OCI-LY1 (cell line): ENCODE measurements around the gene MARCOL.

Experiments used
- H2AFZ ChIP-seq: fragments of 200-600 bp; sonication (generic), shearing (Covaris generic); 2 replicates; pipeline ENCODE4 v1.6.0; 2014; ENCODE audit warnings: antibody characterized with exemption, mild to moderate bottlenecking, low read length
- H3F3A ChIP-seq: fragments of 200-600 bp; sonication (generic), shearing (Covaris generic); 2 replicates; pipeline ENCODE4 v1.6.0; 2014; ENCODE audit warnings: mild to moderate bottlenecking, antibody characterized with exemption, low read length, moderate library complexity; ENCODE audit not compliant: insufficient read depth
- H3K27ac ChIP-seq: fragments of 200-600 bp; sonication (generic); 2 replicates; pipeline ENCODE4 v1.5.1; 2014; ENCODE audit warnings: low read length, mixed run types, mild to moderate bottlenecking, low read depth; ENCODE audit not compliant: poor library complexity, severe bottlenecking
- H3K27me3 ChIP-seq: fragments of 200-600 bp; sonication (generic); 2 replicates; pipeline ENCODE4 v1.6.0; 2014; ENCODE audit warnings: antibody characterized with exemption, mild to moderate bottlenecking, low read length, moderate library complexity; ENCODE audit not compliant: insufficient read depth
- H3K36me3 ChIP-seq: fragments of 200-600 bp; sonication (generic); 2 replicates; pipeline ENCODE4 v1.6.1; 2014; ENCODE audit warnings: mild to moderate bottlenecking, antibody characterized with exemption, low read length, moderate library complexity, mixed read lengths; ENCODE audit not compliant: insufficient read depth
- H3K4me1 ChIP-seq: fragments of 200-600 bp; sonication (generic); 2 replicates; pipeline ENCODE4 v1.5.1; 2014; ENCODE audit warnings: mild to moderate bottlenecking, low read length, moderate library complexity; ENCODE audit not compliant: insufficient read depth, severe bottlenecking
- H3K4me2 ChIP-seq: fragments of 200-600 bp; sonication (generic), shearing (Covaris generic); 2 replicates; pipeline ENCODE4 v1.6.1; 2014; ENCODE audit warnings: low read length
- H3K4me3 ChIP-seq: fragments of 200-600 bp; sonication (generic); 2 replicates; pipeline ENCODE4 v1.5.1; 2014; ENCODE audit warnings: low read length, low read depth, mild to moderate bottlenecking, mixed read lengths; ENCODE audit not compliant: poor library complexity, severe bottlenecking
- H3K79me2 ChIP-seq: fragments of 200-600 bp; shearing (Covaris generic); 2 replicates; pipeline ENCODE4 v1.6.1; 2016; ENCODE audit warnings: mixed run types, low read length, mixed read lengths; ENCODE audit not compliant: insufficient read depth
- H3K9ac ChIP-seq: fragments of 200-600 bp; sonication (generic), shearing (Covaris generic); 2 replicates; pipeline ENCODE4 v1.6.1; 2014; ENCODE audit warnings: mild to moderate bottlenecking, low read length, mixed read lengths
- H3K9me2 ChIP-seq: fragments of 200-600 bp; sonication (generic), shearing (Covaris generic); 2 replicates; pipeline ENCODE4 v1.6.1; 2014; ENCODE audit warnings: low read depth, mild to moderate bottlenecking, low read length, mixed read lengths
- H3K9me3 ChIP-seq: fragments of 200-600 bp; shearing (Covaris generic); 2 replicates; pipeline ENCODE4 v1.6.1; 2014; ENCODE audit warnings: low read length, mixed read lengths
- H4K20me1 ChIP-seq: fragments of 200-600 bp; sonication (generic), shearing (Covaris generic); 2 replicates; pipeline ENCODE4 v1.6.0; 2016; ENCODE audit warnings: mild to moderate bottlenecking, low read length; ENCODE audit not compliant: insufficient read depth
- EZH2 ChIP-seq: fragments of 200-600 bp; sonication (generic), shearing (Covaris generic); IDR thresholded peaks from 2 replicates; pipeline ENCODE4 v1.8.0; 2017; ENCODE audit warnings: borderline replicate concordance, mixed run types, mild to moderate bottlenecking, antibody characterized with exemption, low read length, moderate library complexity, mixed read lengths
- TF ChIP-seq, protein P1 (sequence below): fragments of 200-600 bp; sonication (generic), shearing (Covaris generic); IDR thresholded peaks from 2 replicates; pipeline ENCODE4 v1.5.1; 2017; ENCODE audit warnings: mild to moderate bottlenecking, antibody characterized with exemption, low read length, moderate library complexity, mixed read lengths

Gene MARCOL

DNA sequence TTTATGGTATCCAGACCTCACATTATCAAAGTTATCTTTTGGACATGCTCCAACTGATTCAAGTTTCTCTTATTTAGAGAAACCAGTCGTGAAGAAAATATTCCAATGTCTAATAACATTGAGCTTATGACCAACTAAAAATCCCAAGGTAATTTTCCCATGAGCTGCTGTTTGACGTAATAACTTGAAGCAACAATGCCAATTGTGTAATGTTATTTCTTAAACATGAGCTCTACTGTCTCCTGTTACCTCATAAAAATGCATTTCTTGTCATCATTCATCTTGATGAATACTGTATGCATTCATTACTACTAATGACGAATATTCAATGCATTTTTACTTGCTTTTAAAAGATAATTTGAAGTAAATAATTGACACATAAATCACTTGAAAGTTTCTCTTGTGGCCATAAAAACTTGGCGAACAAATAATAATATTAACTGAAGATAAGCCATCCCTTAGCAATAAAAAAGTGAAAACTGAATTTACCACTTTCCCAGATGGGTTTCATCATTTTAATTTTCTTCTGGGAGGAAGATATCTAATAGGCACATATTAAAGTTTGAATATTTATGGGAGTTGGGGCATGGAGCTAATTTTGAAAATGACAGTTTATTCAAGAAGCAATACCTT is 424 bp upstream of the MARCOL start:
- Histone ChIP-seq H3K4me3 (no peak overlapping the region), H3K27me3 (no peaks in the 10 kb centered on the region), H3K79me2 (no peaks in the 10 kb centered on the region), H3K4me2 (no peak overlapping the region), H3K27ac (no peak overlapping the region), H3K9me2 (no peaks in the 10 kb centered on the region), H4K20me1 (no peaks in the 10 kb centered on the region), H3K4me1 (no peaks in the 10 kb centered on the region), H3F3A (no peaks in the 10 kb centered on the region), H3K9me3 (no peaks in the 10 kb centered on the region), H2AFZ (no peak overlapping the region), H3K9ac (no peak overlapping the region), H3K36me3 (no peaks in the 10 kb centered on the region)
- TF ChIP-seq, protein P1, sequence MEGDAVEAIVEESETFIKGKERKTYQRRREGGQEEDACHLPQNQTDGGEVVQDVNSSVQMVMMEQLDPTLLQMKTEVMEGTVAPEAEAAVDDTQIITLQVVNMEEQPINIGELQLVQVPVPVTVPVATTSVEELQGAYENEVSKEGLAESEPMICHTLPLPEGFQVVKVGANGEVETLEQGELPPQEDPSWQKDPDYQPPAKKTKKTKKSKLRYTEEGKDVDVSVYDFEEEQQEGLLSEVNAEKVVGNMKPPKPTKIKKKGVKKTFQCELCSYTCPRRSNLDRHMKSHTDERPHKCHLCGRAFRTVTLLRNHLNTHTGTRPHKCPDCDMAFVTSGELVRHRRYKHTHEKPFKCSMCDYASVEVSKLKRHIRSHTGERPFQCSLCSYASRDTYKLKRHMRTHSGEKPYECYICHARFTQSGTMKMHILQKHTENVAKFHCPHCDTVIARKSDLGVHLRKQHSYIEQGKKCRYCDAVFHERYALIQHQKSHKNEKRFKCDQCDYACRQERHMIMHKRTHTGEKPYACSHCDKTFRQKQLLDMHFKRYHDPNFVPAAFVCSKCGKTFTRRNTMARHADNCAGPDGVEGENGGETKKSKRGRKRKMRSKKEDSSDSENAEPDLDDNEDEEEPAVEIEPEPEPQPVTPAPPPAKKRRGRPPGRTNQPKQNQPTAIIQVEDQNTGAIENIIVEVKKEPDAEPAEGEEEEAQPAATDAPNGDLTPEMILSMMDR = no peak
- TF ChIP-seq EZH2 = no peak

DNA sequence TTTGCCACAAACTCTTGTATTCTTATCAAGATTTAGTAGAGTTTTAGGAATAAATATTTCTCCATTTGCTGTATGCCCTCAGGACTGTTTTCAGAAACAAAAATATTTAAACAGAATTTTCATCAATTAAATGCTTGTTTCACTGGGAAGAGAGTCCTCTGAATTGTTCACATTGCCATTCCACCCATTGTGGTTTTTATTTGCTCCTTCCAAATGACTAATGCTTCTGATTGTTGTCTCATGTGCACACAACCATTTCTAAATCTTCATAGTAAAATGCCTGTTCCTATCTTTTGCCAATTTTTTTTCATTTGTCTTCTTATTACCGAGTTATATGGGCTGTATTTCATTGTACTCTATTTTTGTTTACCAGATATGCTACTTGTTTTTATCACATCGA is 10.6 kb downstream of the MARCOL start:
- Histone ChIP-seq H3K4me1 (no peaks in the 10 kb centered on the region), H3K79me2 (no peaks in the 10 kb centered on the region), H3K9me2 (no peaks in the 10 kb centered on the region), H2AFZ (no peak overlapping the region), H3F3A (no peaks in the 10 kb centered on the region), H3K4me2 (no peak overlapping the region), H3K9me3 (no peaks in the 10 kb centered on the region), H3K9ac (no peak overlapping the region), H3K27ac (no peak overlapping the region), H3K27me3 (no peaks in the 10 kb centered on the region), H4K20me1 (no peaks in the 10 kb centered on the region), H3K36me3 (no peaks in the 10 kb centered on the region), H3K4me3 (no peak overlapping the region)
- TF ChIP-seq EZH2 = no peak
- TF ChIP-seq, protein P1 = no peak

DNA sequence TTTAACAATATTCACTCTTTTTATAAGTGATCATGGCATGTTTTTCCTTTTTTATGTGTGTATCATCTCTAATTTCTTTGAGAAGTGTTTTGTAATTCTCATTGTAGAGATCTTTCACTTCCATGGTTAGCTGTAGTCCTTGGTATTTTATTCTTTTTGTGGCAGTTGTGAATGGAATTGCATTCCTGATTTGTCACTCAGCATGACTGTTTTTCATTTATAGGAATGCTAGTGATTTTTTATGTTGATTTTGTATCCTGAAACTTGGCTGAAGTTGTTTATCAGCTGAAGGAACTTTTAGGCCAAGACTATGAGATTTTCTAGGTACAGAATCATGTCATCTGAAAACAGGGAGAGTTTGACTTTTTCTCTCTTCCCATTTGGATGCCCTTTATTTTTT is 17.1 kb downstream of the MARCOL start:
- Histone ChIP-seq H3K4me1 (no peaks in the 10 kb centered on the region), H3K27ac (no peak overlapping the region), H4K20me1 (no peaks in the 10 kb centered on the region), H3K79me2 (no peaks in the 10 kb centered on the region), H3K4me2 (no peak overlapping the region), H3K9me2 (no peaks in the 10 kb centered on the region), H2AFZ (no peak overlapping the region), H3F3A (no peaks in the 10 kb centered on the region), H3K9me3 (no peaks in the 10 kb centered on the region), H3K27me3 (no peaks in the 10 kb centered on the region), H3K9ac (no peak overlapping the region), H3K4me3 (no peak overlapping the region), H3K36me3 (no peaks in the 10 kb centered on the region)
- no peak for TF ChIP-seq EZH2
- TF ChIP-seq, protein P1 = no peak
